Adrenal gland (tissue), 12 donors: ENCODE measurements around the gene MKNK2. TPM values are rescaled to one million over a fixed set of nuclear protein-coding genes. Genes with fewer than 3 reads are reported as not detected.
"Not testable (repeated sequence)": the region's sequence is repeated elsewhere in the genome, so short reads cannot be mapped to it uniquely, and the experiment has no call there.

Source experiments
- DNase-seq, 7 donors: peaks; one replicate each; pipeline ENCODE4 v3.0.0-alpha.2; 2019 to 2020
- H3K27ac ChIP-seq, 5 donors: fragments of 200-600 bp; sonication (generic) in 4 of 5; 1 replicate in 3 of 5; 2 replicates in 2 of 5; pipeline versions ENCODE4 v1.5.1 to v1.8.0; 2016 to 2020; ENCODE audit warnings: mild to moderate bottlenecking in 1 of 5
- H3K27me3 ChIP-seq: fragments of 200-600 bp; 2 replicates; pipeline ENCODE4 v1.8.0; 2021
- H3K36me3 ChIP-seq, 2 donors: fragments of 200-600 bp; replicated peaks in 1 of 2; 1 replicate in 1 of 2; 2 replicates in 1 of 2; pipeline versions ENCODE4 v1.5.1 to v1.8.0; 2018 to 2022
- H3K4me1 ChIP-seq, 2 donors: fragments of 200-600 bp; replicated peaks in 1 of 2; 1 replicate in 1 of 2; 2 replicates in 1 of 2; pipeline versions ENCODE4 v1.5.1 to v1.8.0; 2018 to 2021
- H3K4me3 ChIP-seq, 4 donors: fragments of 200-600 bp; sonication (generic) in 3 of 4; one replicate each; pipeline ENCODE4 v1.5.1; 2016 to 2018
- H3K9me3 ChIP-seq, 3 donors: fragments of 200-600 bp; sonication (generic) in 1 of 3; replicated peaks in 1 of 3; 1 replicate in 2 of 3; 2 replicates in 1 of 3; pipeline versions ENCODE4 v1.5.1 to v1.8.0; 2016 to 2021
- POLR2A ChIP-seq, 2 donors: fragments of 450-650 bp; IDR thresholded peaks; one replicate each; pipeline ENCODE4 v1.6.1; 2017; ENCODE audit warnings: antibody characterized with exemption in 2 of 2, mild to moderate bottlenecking in 2 of 2, moderate library complexity in 1 of 2
- WGBS, 4 donors: extraction: QIAGEN DNeasy Blood & Tissue Kit in 2 of 4; methylation state at CpG; one replicate each; pipeline versions ENCODE4 v1.1.5 to v1.1.7; 2013 to 2017; 5-methylcytosine and 5-hydroxymethylcytosine counted together
- intact Hi-C, 2 donors: fragments of 100-400 bp; cut with DNase I; formaldehyde crosslinking; loops; one replicate each; pipeline versions ENCODE4 v1.14.1 to v1.15.0; 2022 to 2023
- polyA plus RNA-seq, 3 donors: library from polyadenylated mRNA; stranded (reverse); fragments of 200-250 nt in 2 of 3; fragments of 350-450 nt in 1 of 3; fragmentation: Illumina TruSeq in 1 of 3; extraction: RNeasy Lipid Tissue Mini Kit (QIAGEN cat#74804) in 1 of 3; gene quantifications; one replicate each; pipeline ENCODE4 v1.2.3, GENCODE V29; 2013 to 2014
- total RNA-seq, 9 donors: library from RNA; depleted of rRNA in 4 of 9; stranded (reverse); fragments of >200 nt in 4 of 9; fragments of 120-200 nt in 1 of 9; fragmentation: NEBNext Ultra II Directional in 1 of 9; extraction: Animal tissue kit (Norgen Biotek cat#: 25700) in 1 of 9; gene quantifications; one replicate each; pipeline versions ENCODE4 v1.1.0 to v1.2.4, GENCODE V29; 2013 to 2023
- TF ChIP-seq, protein P1 (sequence below), 6 experiments: fragments of 450-650 bp in 4 of 6; fragments of 200-600 bp in 2 of 6; sonication (generic) in 1 of 6; IDR thresholded peaks; 1 replicate in 5 of 6; 2 replicates in 1 of 6; pipeline versions ENCODE4 v1.5.1 to v1.8.0; 2016 to 2021; ENCODE audit warnings: antibody characterized with exemption in 6 of 6, mild to moderate bottlenecking in 2 of 6, moderate library complexity in 1 of 6
- donor health status: healthy with polysubstance abuse.
- donor health status: Bipolar disorder and iron deficiency.
- donor health status: DM: yes; HTN: yes; CAD: no.
- donor health status: DM: no; HTN: no; CAD: no.
- donor health status: DM: no; HTN: no; CAD: no.
- donor health status: DM: yes; HTN: yes; CAD: no.

Gene MKNK2
- total and polyA plus RNA-seq, 12 donors: 25.5 to 440 (median 164) TPM

DNA sequence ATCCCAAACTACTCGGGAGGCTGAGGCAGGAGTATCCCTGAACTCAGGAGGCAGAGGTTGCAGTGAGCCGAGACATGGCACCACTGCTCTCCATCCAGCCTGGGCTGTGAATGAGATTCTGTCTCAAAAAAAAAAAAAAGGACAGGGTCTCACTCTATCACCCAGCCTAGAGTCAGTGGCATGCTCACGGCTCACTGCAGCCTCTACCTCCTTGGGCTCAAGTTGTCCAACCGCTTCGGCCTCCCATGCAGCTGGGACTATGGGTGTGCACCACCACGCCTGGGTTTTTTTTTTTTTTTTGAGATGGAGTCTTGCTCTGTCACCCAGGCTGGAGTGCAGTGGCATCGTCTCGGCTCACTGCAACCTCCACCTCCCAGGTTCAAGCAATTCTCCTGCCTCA lies 14.6 kb downstream of the MKNK2 start:
- TF ChIP-seq POLR2A (IDR thresholded peaks at IDR 0.05): no peak
- TF ChIP-seq, protein P1, sequence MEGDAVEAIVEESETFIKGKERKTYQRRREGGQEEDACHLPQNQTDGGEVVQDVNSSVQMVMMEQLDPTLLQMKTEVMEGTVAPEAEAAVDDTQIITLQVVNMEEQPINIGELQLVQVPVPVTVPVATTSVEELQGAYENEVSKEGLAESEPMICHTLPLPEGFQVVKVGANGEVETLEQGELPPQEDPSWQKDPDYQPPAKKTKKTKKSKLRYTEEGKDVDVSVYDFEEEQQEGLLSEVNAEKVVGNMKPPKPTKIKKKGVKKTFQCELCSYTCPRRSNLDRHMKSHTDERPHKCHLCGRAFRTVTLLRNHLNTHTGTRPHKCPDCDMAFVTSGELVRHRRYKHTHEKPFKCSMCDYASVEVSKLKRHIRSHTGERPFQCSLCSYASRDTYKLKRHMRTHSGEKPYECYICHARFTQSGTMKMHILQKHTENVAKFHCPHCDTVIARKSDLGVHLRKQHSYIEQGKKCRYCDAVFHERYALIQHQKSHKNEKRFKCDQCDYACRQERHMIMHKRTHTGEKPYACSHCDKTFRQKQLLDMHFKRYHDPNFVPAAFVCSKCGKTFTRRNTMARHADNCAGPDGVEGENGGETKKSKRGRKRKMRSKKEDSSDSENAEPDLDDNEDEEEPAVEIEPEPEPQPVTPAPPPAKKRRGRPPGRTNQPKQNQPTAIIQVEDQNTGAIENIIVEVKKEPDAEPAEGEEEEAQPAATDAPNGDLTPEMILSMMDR (IDR thresholded peaks at IDR 0.05): no peak
- peaks cover 0 to 40% of the 10 kb centered on the region in 2 donors for H3K36me3 ChIP-seq
- no peaks in the 10 kb centered on the region for H3K27me3 ChIP-seq
- DNase-seq: peak in 1 of 7 donors; percentile 26
- H3K9me3 ChIP-seq: peaks cover 0 to 6% (median 0%) of the 10 kb centered on the region in 3 donors
- H3K27ac ChIP-seq: no peak overlapping the region
- intact Hi-C loops: no loop called here
- peaks cover 44 to 50% of the 10 kb centered on the region in 2 donors for H3K4me1 ChIP-seq
- no peak overlapping the region for H3K4me3 ChIP-seq
- WGBS, 4 donors: 76 to 98% (median 91%) methylated on average over 8 of the region's 8 CpGs

DNA sequence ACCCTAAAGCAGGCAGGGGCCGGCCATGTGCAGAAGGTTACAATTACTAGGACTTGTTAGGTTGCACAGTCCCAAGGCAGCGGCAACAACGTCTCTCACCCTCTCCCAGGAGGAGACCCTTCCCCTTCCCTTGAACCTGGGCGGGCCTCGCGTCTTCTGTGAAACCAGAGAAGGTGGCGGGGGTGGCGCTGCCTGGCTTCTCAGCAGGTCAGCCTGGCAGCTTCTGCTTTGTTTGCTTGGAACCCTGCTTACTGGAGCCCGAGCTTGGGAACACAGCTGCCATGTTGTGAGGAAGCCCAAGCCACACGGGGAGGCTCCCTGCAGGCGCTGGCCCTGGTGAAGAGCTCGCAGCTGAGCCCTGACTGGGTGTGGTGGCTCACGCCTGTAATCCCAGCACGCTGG lies 15.5 kb downstream of the MKNK2 start:
- Histone ChIP-seq H3K4me3 (no peak overlapping the region), H3K27ac (peak overlapping the region in 2 of 5 donors; percentile 30 to 48), H3K27me3 (no peaks in the 10 kb centered on the region), H3K4me1 (peaks cover 37 to 43% of the 10 kb centered on the region in 2 donors), H3K9me3 (peaks cover 0 to 6% (median 0%) of the 10 kb centered on the region in 3 donors), H3K36me3 (peaks cover 0 to 31% of the 10 kb centered on the region in 2 donors)
- no peak for TF ChIP-seq POLR2A (IDR thresholded peaks at IDR 0.05)
- TF ChIP-seq, protein P1 (IDR thresholded peaks at IDR 0.05): no peak
- WGBS, 4 donors: 78 to 85% (median 84%) methylated on average over 8 to 14 of the region's 14 CpGs; no CpG with 5 or more reads in 1 of the 4 donors
- intact Hi-C loops: no loop called here
- DNase-seq: peak in 3 of 7 donors; percentile 21 to 30 (median 26)

DNA sequence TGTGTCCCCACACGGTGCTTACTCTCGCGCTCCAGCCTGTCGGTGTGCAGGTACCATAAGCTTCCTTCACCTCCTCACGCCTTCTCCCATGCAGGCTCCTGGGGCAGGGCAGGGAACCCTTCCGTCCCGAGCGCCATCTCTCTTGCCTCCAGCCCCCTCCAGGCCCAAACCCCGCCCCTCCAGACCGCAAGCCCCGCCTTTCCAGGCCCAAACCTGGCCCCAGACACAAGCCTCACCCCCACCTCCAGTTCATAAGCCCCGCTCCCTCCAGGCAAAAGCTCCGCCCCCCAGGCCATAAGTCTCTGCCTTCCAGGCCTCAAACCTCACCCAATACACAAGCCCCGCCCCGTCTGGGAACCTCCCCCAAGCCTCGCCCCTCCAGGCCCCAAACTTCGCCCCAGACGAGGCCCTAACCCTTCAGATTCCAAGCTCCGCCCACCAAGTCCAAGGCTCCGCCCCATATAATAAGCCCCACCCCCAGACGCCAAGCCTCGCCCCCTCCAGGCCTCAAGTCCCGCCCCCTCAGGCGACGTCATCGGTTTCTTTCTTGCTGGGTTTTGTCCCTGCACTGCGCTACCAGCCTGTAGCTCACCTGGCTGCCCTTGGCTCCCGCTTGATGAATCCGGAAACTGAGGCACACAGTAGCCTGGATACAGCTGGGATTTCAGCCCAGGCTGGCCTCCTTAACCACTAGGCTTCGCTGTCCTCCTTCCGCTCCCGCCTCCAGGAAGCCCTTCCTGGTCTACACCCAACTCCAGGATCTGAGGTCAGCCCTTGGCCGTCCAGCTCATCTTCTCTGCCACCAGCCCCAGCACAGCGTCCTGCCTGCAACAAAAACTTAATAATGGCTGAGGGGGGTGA lies 16.1 kb downstream of the MKNK2 start:
- no peak overlapping the region for H3K4me3 ChIP-seq
- intact Hi-C loops: no loop called here
- H3K27me3 ChIP-seq: no peaks in the 10 kb centered on the region
- 35 to 57% (median 48%) methylated on average over 22 to 34 of the region's 34 CpGs for WGBS, 4 donors
- peaks cover 0 to 25% of the 10 kb centered on the region in 2 donors for H3K36me3 ChIP-seq
- DNase-seq: peak; percentile 65 to 82 (median 74)
- peaks cover 0 to 6% (median 0%) of the 10 kb centered on the region in 3 donors for H3K9me3 ChIP-seq
- TF ChIP-seq, protein P1 (IDR thresholded peaks at IDR 0.05): no peak
- no peak for TF ChIP-seq POLR2A (IDR thresholded peaks at IDR 0.05)
- H3K27ac ChIP-seq: peak overlapping the region in 3 of 5 donors; percentile 30 to 98 (median 48)
- peaks cover 31 to 36% of the 10 kb centered on the region in 2 donors for H3K4me1 ChIP-seq

DNA sequence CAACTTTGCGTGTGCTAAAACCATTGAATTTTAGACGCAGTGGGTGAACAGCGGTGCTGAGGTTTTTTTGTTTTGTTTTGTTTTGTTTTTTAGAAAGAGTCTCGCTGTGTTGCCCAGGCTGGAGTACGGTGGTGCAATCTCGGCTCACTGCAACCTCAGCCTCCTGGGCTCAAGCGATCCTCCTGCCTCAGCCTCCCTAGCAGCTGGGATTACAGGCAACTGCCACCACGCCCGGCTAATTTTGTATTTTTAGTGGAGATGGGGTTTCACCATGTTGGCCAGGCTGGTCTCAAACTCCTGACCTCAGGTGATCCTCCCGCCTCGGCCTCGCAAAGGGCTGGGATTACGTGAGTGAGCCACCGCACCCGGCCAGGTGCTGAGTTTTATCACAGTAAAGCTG lies 16.8 kb downstream of the MKNK2 start:
- H3K27ac ChIP-seq: peak overlapping the region in 1 of 5 donors; percentile 98

More for the DNA sequence above, 16.8 kb downstream of the MKNK2 start:
- intact Hi-C loops, DNase-seq, H3K27me3 ChIP-seq, H3K4me3 ChIP-seq, H3K9me3 ChIP-seq: not testable (repeated sequence)
- Histone ChIP-seq H3K4me1 (peaks cover 24 to 33% of the 10 kb centered on the region in 2 donors), H3K36me3 (peaks cover 0 to 18% of the 10 kb centered on the region in 2 donors)
- WGBS, 4 donors: 80 to 95% (median 93%) methylated on average over 8 to 15 of the region's 15 CpGs
